ENCODE measurements around the gene CCDC81. TPM values are rescaled to one million over a fixed set of nuclear protein-coding genes. Genes with fewer than 3 reads are reported as not detected.

Gene CCDC81
- total RNA-seq, 1 experiment from 2014 or later, result 1.1 TPM

DNA sequence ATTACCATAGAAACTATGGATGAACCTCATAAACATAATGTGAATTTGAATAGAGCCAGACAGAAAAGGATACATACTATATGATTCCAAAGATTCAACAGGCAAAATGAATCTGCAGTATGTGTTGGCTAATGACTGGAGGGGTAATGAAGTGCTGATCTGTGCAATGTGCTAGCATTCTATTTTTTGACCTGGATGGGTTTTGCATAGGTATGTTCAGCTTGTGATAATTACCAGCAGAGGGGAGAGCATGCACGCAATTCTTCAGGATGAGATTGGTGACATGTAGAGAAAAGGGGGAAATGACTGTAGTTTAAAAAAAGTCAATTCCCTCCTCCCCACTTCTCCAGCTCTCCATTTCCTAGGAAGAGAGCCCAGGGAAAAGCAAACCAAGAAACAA, 618 bp upstream of the CCDC81 start:
- Histone ChIP-seq H3K9me3 (ENCODE audit: low read depth, low read length, poor library complexity, severe bottlenecking) (no peaks in the 10 kb centered on the region), H3K4me1 (ENCODE audit: insufficient read depth, low read length, poor library complexity, severe bottlenecking) (no peaks in the 10 kb centered on the region), H3K27ac (ENCODE audit: low read depth, low read length, poor library complexity, severe bottlenecking) (no peak overlapping the region), H3K36me3 (ENCODE audit: insufficient read depth, low read length, poor library complexity, severe bottlenecking) (no peaks in the 10 kb centered on the region), H3K4me3 (ENCODE audit: low read depth, low read length, poor library complexity, severe bottlenecking) (no peak overlapping the region), H3K27me3 (replicated peaks; ENCODE audit: insufficient read depth, low read depth, low read length, poor library complexity) (no peaks in the 10 kb centered on the region)
- intact Hi-C loops (cut with micrococcal nuclease; ENCODE audit: unreplicated experiment), result no loop called here
- BruUV-seq (replicated peaks), result no TSS peak
- DNase-seq (ENCODE audit: low spot score), result no peak
- TF ChIP-seq, protein P1, sequence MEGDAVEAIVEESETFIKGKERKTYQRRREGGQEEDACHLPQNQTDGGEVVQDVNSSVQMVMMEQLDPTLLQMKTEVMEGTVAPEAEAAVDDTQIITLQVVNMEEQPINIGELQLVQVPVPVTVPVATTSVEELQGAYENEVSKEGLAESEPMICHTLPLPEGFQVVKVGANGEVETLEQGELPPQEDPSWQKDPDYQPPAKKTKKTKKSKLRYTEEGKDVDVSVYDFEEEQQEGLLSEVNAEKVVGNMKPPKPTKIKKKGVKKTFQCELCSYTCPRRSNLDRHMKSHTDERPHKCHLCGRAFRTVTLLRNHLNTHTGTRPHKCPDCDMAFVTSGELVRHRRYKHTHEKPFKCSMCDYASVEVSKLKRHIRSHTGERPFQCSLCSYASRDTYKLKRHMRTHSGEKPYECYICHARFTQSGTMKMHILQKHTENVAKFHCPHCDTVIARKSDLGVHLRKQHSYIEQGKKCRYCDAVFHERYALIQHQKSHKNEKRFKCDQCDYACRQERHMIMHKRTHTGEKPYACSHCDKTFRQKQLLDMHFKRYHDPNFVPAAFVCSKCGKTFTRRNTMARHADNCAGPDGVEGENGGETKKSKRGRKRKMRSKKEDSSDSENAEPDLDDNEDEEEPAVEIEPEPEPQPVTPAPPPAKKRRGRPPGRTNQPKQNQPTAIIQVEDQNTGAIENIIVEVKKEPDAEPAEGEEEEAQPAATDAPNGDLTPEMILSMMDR (conservative IDR thresholded peaks at IDR 0.05; ENCODE audit: low read depth, low read length), result no peak
- TF ChIP-seq EZH2 (IDR thresholded peaks at IDR 0.05; ENCODE audit: borderline replicate concordance, low read depth, low read length, poor library complexity, severe bottlenecking), result no peak
- ChIA-PET CTCF (no interaction called here), POLR2A (ENCODE audit: low non-redundant PET) (no interaction called here)

DNA sequence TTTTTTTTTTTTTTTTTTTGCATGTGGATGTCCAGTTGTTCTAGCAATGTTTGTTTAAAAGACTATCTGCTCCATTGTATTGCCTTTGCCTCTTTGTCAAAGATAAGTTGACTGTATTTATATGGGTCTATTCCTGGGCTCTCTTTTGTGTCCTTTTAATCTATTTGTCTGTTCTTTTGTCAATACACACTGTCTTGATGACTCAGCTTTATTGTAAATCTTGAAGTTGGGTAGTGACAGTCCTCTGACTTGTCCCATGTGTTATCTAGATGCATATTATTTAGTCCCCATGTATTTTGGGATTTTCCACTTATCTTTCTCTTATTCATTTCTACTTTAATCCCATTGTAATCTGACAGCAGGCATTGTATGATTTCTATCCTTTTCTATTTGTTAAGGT, 3.3 kb downstream of the CCDC81 start:
- POLR2A ChIA-PET (ENCODE audit: low non-redundant PET), result no interaction called here
- BruUV-seq (replicated peaks), result no TSS peak
- Histone ChIP-seq H3K9me3 (ENCODE audit: low read depth, low read length, poor library complexity, severe bottlenecking) (no peaks in the 10 kb centered on the region), H3K36me3 (ENCODE audit: insufficient read depth, low read length, poor library complexity, severe bottlenecking) (no peaks in the 10 kb centered on the region), H3K27me3 (replicated peaks; ENCODE audit: insufficient read depth, low read depth, low read length, poor library complexity) (no peaks in the 10 kb centered on the region), H3K27ac (ENCODE audit: low read depth, low read length, poor library complexity, severe bottlenecking) (no peak overlapping the region), H3K4me3 (ENCODE audit: low read depth, low read length, poor library complexity, severe bottlenecking) (no peak overlapping the region), H3K4me1 (ENCODE audit: insufficient read depth, low read length, poor library complexity, severe bottlenecking) (no peaks in the 10 kb centered on the region)
- TF ChIP-seq, protein P1 (conservative IDR thresholded peaks at IDR 0.05; ENCODE audit: low read depth, low read length), result no peak
- no peak for TF ChIP-seq EZH2 (IDR thresholded peaks at IDR 0.05; ENCODE audit: borderline replicate concordance, low read depth, low read length, poor library complexity, severe bottlenecking)
- intact Hi-C loops (cut with micrococcal nuclease; ENCODE audit: unreplicated experiment), result no loop called here
- DNase-seq (ENCODE audit: low spot score), result no peak
- CTCF ChIA-PET, result no interaction called here

DNA sequence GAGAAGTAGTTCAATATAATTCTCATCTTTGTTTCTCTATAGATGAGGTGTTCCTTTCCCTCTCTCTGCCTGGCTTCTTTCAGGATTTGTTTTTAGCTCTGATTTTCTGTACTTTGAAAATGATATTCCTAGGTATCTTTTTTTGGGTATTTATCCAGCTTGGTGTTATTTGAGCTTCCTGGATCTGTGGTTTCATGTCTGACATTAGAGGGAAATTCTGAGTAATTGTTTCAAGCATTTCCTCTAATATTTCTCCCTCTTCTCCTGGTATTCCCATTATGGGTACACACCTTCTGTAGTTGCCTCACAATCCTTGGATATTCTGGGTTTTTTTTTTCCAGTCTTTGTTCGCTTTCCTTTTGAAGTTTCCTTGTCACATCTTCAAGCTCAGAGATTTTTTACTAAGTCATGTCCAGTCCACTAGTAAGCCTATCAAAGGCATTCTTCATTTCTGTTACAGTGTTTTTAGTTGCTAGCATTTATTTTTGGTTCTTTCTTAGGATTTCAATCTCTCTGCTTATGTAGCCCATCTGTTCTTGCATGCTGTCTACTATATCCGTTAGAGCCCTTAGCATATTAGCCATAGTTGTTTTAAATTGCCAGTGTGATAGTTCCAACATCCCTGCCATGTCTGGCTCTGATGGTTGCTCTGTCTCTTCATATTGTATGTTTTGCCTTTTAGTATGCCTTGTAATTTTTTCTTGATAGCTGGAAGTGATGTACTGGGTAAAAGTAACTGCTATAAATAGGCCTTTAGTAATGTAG, 5.8 kb downstream of the CCDC81 start:
- Histone ChIP-seq H3K27ac (ENCODE audit: low read depth, low read length, poor library complexity, severe bottlenecking) (no peak overlapping the region), H3K36me3 (ENCODE audit: insufficient read depth, low read length, poor library complexity, severe bottlenecking) (no peaks in the 10 kb centered on the region), H3K9me3 (ENCODE audit: low read depth, low read length, poor library complexity, severe bottlenecking) (no peaks in the 10 kb centered on the region), H3K4me1 (ENCODE audit: insufficient read depth, low read length, poor library complexity, severe bottlenecking) (no peaks in the 10 kb centered on the region), H3K4me3 (ENCODE audit: low read depth, low read length, poor library complexity, severe bottlenecking) (no peak overlapping the region), H3K27me3 (replicated peaks; ENCODE audit: insufficient read depth, low read depth, low read length, poor library complexity) (no peaks in the 10 kb centered on the region)
- TF ChIP-seq EZH2 (IDR thresholded peaks at IDR 0.05; ENCODE audit: borderline replicate concordance, low read depth, low read length, poor library complexity, severe bottlenecking), result no peak
- TF ChIP-seq, protein P1 (conservative IDR thresholded peaks at IDR 0.05; ENCODE audit: low read depth, low read length), result no peak
- ChIA-PET CTCF (no interaction called here), POLR2A (ENCODE audit: low non-redundant PET) (no interaction called here)
- no TSS peak for BruUV-seq (replicated peaks)
- no peak for DNase-seq (ENCODE audit: low spot score)
- intact Hi-C loops (cut with micrococcal nuclease; ENCODE audit: unreplicated experiment), result no loop called here
